ENCODE data around the gene DIAPH2.

DIAPH2 gene

GRCh38 chrX:97522307-97522706 lies 837.7 kb downstream of the DIAPH2 start:
- no peak for DNase-seq

- DNase-seq = no peak
These were observed 839.7 kb downstream of the DIAPH2 start for GRCh38 chrX:97524340-97524739.

DNA sequence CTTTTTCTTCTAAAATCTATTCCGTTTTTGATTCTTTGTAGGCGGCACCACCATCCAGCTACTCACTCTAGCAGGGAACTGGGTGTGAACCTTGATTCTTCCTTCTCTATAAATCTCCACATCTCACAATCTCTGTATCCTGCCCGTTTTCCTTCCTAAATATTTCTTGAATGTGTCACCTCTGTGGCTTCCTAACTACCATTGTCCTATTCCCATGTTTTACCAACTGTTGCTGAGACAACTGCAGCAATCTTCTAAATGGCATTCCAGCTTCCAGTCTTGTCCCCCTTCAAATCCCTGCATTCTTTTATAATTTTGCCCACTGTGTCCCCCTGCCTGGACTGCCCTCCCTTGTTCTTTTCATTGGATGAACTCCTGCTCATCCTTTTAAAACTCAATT lies 840.4 kb downstream of the DIAPH2 start:
- DNase-seq = no peak

GRCh38 chrX:97525981-97526380 lies 841.3 kb downstream of the DIAPH2 start:
- DNase-seq = no peak

DNA sequence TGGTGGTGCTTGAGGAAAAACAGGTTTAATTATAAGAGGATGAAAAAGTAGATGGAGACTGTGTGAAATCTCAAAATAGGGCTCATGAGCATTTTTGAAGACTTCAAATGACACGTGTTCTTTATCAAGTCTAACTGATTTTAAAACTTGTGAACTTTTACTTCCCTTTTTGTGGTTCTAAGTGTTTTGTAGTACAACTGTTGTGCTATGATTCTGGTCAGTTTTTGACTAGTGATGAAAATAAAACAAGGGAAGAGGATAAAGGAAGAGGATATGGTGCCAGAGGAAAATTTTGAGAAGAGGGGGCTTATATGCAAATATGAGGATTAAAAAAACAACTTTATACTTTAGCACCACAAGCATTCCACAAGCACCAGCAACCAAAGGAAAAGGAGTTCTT lies 843.1 kb downstream of the DIAPH2 start:
- DNase-seq = no peak

DNA sequence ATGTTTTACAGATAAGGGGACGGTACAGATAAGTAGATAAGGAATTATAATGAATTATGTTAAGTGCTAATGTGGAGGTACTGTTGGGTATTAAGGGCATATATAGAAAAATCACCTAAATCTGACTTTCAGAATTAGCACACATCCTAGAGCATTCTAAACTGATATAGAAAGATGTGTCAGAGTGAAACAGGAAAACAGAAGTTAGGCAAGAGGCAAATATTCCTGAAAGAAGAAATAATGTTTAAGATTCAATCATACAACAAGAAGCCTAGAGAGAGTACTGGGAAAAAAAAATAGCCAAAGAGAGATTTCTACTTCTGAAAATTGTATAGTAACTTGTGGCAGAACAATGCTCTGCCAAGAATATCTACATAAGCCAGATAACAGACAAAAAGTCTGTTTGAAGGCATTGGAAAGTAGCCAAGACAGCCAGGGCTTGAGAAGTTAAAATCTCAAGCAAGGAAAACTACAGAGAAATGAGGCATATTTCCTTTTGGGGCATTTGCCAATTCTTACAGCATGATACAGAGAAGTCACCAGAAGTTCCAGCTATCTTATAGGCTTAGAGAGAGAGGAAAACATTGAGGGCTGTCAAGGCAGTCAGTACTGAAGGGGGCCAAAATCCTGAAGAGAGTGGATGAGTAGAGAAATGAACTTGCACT lies 845.0 kb downstream of the DIAPH2 start:
- DNase-seq = no peak

GRCh38 chrX:97531825-97532224 lies 847.2 kb downstream of the DIAPH2 start:
- no peak for DNase-seq

- no peak for DNase-seq
These were observed 854.1 kb downstream of the DIAPH2 start for GRCh38 chrX:97538745-97539144.

- no peak for DNase-seq
These were observed 855.4 kb downstream of the DIAPH2 start for GRCh38 chrX:97539970-97540519.

DNA sequence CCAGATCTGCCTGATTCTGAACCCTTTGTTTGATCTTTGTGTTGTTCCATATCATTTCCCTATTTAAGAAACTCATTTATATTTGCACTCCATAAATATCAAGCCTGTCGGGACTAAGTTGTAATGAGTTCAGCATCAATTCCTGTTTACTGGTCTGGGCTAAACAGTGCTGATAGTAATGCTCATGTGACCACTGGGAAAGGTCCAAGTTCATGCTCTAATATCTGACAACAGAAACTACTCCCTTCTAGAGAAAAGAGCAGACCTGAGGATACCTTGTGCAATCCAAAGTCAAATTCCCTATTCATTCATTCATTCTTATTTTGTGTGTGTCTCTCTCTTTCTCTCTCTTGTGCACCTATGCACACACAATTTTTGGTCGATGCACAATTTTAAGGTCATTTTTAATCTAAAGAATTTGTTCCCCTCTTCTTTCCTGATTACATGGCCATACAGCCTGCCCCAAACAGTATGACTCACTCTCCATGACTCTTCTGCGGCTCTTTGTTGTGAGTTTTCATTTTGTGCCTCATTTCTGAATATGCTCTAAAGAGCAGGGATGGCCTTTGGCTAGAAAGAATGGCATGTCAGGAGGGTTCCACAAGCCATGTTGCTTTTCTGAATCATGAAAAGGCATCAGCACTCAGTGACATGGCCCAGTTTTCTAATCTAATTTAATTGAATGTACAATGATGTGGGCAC lies 863.4 kb downstream of the DIAPH2 start:
- no peak for DNase-seq

GRCh38 chrX:97551821-97552220 lies 867.2 kb downstream of the DIAPH2 start:
- DNase-seq = peak; percentile 4

GRCh38 chrX:97553833-97554232 lies 869.2 kb downstream of the DIAPH2 start:
- no peak for DNase-seq

GRCh38 chrX:97556359-97556758 lies 871.7 kb downstream of the DIAPH2 start:
- no peak for DNase-seq

GRCh38 chrX:97563531-97564133 lies 879.0 kb downstream of the DIAPH2 start:
- DNase-seq = peak; percentile 74

DNA sequence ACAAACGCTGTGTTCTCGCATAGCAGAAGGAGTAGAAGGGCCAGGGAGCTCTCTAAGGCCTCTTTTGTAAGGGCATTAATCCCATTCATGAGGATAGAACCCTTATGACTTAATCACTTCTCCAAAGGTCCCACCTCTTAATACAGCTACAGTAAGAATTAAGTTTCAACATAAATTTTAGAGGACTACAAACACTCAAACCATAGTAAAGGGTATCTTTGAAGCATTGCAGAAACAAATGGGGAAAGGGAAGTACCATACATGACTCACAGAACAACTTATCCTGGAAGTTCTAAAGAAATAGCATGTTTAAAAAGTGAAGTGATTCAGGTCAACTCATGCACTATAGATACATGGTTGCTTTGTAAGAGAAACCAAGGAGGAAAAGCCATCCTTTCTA lies 879.9 kb downstream of the DIAPH2 start:
- no peak for DNase-seq

DNA sequence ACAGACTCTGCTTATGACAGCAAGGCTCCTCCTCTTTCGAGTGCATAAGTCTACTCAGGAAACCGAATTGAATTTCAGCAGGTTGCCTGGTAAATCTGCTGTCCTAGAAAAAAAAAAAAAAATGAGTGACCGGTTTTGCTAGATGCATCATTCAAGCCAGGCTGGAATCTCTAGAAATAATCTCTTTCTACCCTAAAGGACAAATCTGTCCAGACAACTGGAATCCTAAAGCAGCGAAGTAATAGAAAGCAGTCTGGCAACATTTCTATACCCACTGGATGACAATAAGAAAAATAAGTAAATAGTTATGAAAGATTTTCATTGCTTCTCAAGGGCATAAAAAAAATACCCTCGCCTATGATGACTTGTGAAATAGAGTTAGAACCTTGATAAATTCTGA lies 902.5 kb downstream of the DIAPH2 start:
- DNase-seq = no peak

- no peak for DNase-seq
These were observed 910.1 kb downstream of the DIAPH2 start for GRCh38 chrX:97594646-97595224.

GRCh38 chrX:97597954-97598353 lies 913.3 kb downstream of the DIAPH2 start:
- peak; percentile 52 for DNase-seq

DNA sequence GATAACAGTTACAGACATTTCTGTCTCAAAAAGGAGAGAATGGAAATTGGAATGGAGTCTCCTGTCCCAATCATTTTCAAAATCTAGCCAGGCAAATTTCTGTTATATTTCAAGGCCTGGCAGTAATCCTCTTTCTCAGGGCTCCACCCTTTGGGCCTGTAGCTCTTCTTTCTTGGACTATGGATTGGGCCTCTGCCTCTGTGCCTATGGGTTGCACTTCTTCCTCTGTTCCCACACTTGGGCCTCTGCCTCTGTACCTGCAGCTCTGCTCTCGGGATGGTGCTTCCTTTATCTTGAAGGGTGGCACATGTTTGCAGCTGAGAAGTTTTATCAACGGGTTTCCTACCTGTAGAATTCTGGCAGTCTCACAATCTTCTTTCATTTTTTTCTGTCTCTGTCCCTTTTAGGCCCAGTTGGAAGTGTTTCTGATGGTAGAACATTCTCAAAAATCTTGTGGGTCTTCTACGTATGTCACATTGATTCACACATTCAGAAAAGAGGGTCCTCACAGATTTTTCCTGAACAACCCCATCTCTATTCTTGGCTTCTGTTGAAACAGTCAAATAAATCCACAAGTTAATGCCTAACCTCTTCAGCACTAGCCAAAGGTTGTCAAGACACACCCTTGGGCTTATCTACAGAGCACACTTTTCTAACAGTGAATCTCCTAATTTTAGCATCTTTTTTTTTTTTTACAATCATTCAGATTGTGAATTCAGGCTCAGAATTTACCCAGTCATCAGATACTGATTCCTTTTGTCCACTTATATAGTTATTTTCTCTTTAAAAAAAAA lies 918.0 kb downstream of the DIAPH2 start:
- DNase-seq = no peak

DNA sequence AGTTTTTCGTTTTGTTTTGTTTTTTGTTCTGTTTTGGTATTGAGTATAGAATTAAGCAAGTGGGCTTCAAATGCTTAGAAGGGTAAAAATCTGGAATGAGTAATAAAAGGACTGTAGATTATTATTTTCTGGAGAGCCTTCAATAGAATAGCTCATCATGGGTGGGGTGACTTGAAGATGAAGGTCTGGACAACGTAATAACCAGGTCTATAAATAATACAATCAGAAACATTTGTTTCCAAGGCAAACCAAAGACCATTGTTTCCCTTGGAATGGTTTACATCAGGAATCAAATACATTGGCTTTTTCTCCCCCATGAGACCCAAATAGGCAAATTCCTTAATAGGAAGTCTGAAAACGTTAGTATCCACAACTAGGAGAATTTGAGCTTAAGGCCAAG lies 920.6 kb downstream of the DIAPH2 start:
- DNase-seq = no peak

DNA sequence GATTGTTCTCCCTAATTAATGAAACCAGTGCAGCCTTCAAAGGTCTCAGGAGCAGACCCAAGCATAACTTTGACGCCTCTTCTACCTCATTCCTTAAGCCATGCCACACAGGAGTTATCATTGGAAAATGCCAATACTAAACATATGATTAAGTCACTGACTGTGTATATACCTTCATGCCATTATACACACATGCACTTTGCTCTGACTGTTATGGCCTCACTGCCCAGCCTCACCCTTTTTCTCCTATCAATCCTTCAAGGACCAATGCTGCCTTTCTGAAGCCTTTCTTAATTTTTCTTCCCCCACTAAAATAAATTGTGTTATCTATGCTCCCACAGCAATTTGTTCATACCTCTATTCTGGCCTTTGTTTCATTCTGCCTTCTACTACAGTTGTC lies 924.7 kb downstream of the DIAPH2 start:
- no peak for DNase-seq

DNA sequence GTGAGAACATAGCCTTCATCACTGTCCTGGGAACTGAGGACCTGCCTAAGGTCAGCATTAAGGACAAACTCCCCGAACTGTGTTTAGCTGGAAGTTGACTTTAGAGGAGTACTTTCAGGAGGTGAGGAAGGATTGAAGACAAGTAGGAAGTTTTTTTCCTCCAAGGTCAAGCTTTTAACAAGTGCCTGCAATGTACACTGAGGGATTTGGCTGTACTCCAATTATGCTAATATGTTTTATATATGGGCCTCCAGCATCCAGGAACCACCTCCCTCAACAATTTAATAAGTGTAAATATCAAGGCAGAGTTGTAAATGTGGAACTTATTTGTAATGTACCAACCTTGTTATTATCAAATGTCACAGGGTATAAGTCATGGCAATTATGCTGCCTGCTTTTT lies 925.3 kb downstream of the DIAPH2 start:
- DNase-seq = no peak
